Smooth muscle cell (in vitro differentiated cells): Measurements from ENCODE around the gene ELL. TPM values are rescaled to one million over a fixed set of nuclear protein-coding genes. Genes with fewer than 3 reads are reported as not detected.

Source experiments
- DNase-seq: peaks from one replicate; lab custom pipeline; 2025; ENCODE audit not compliant: unreplicated experiment; lab: John Stamatoyannopoulos, UW
- H2AFZ ChIP-seq: fragments of 200-600 bp; sonication (generic); 2 replicates; pipeline ENCODE4 v1.6.0; 2016; ENCODE audit warnings: antibody characterized with exemption, low read depth, mild to moderate bottlenecking
- H3F3A ChIP-seq: fragments of 200-600 bp; sonication (generic); 2 replicates; pipeline ENCODE4 v1.6.0; 2017; ENCODE audit warnings: antibody characterized with exemption, low read depth
- H3K27ac ChIP-seq: fragments of 200-600 bp; sonication (generic); 2 replicates; pipeline ENCODE4 v1.5.1; 2016; ENCODE audit warnings: low read depth, mild to moderate bottlenecking
- H3K27me3 ChIP-seq: fragments of 200-600 bp; sonication (generic); 2 replicates; pipeline ENCODE4 v1.6.1; 2016; ENCODE audit warnings: low read depth, mild to moderate bottlenecking
- H3K36me3 ChIP-seq: fragments of 200-600 bp; sonication (generic); 2 replicates; pipeline ENCODE4 v1.5.1; 2016; ENCODE audit warnings: low read depth
- H3K4me1 ChIP-seq: fragments of 200-600 bp; sonication (generic); 2 replicates; pipeline ENCODE4 v1.5.1; 2016; ENCODE audit warnings: low read depth
- H3K4me2 ChIP-seq: fragments of 200-600 bp; sonication (generic); 2 replicates; pipeline ENCODE4 v1.6.0; 2016; ENCODE audit warnings: mild to moderate bottlenecking
- H3K4me3 ChIP-seq: fragments of 200-600 bp; sonication (generic); 2 replicates; pipeline ENCODE4 v1.5.1; 2016; ENCODE audit warnings: mild to moderate bottlenecking
- H3K79me2 ChIP-seq: fragments of 200-600 bp; sonication (generic); 2 replicates; pipeline ENCODE4 v1.6.0; 2016; ENCODE audit warnings: low read depth, mild to moderate bottlenecking
- H3K9ac ChIP-seq: fragments of 200-600 bp; sonication (generic); 2 replicates; pipeline ENCODE4 v1.6.0; 2016; ENCODE audit warnings: low read depth
- H3K9me3 ChIP-seq: fragments of 200-600 bp; sonication (generic); replicated peaks from 2 replicates; pipeline ENCODE4 v1.5.1; 2016; ENCODE audit warnings: low read depth
- H4K20me1 ChIP-seq: fragments of 200-600 bp; sonication (generic); 2 replicates; pipeline ENCODE4 v1.6.0; 2016; ENCODE audit warnings: low read depth
- CTCF ChIP-seq: fragments of 200-600 bp; sonication (generic); IDR thresholded peaks from 2 replicates; pipeline ENCODE4 v1.5.1; 2017; ENCODE audit warnings: borderline replicate concordance, mild to moderate bottlenecking, antibody characterized with exemption; ENCODE audit not compliant: insufficient read depth, poor library complexity, severe bottlenecking
- WGBS: methylation state at CpG from one replicate; pipeline ENCODE4 v1.1.7; 2016; ENCODE audit warnings: low lambda C conversion rate; 5-methylcytosine and 5-hydroxymethylcytosine counted together
- polyA plus RNA-seq: library from polyadenylated mRNA; unstranded; fragments of >200 nt; fragmentation: Nextera tagmentation; extraction: Ambion mirVana; gene quantifications from 2 replicates; pipeline ENCODE4 v1.2.1, GENCODE V29; 2016
- total RNA-seq: library from RNA; depleted of rRNA; stranded (reverse); fragments of >200 nt; gene quantifications from 2 replicates; pipeline ENCODE4 v1.2.3, GENCODE V29; 2014

Gene ELL
- total and polyA plus RNA-seq, 2 experiments from 2014 or later, result 12.8 to 15.2 TPM

- no peak overlapping the region for H2AFZ ChIP-seq
- H3F3A ChIP-seq, result no peaks in the 10 kb centered on the region
- no peak overlapping the region for H3K9ac ChIP-seq
- no peak for TF ChIP-seq CTCF
- H3K79me2 ChIP-seq, result peaks cover 100% of the 10 kb centered on the region
- peaks cover 100% of the 10 kb centered on the region for H4K20me1 ChIP-seq
- no peaks in the 10 kb centered on the region for H3K4me1 ChIP-seq
- no peaks in the 10 kb centered on the region for H3K36me3 ChIP-seq
- WGBS, result 96% methylated on average over 7 of the region's 7 CpGs
- H3K9me3 ChIP-seq, result no peaks in the 10 kb centered on the region
- H3K4me3 ChIP-seq, result no peak overlapping the region
- no peak for DNase-seq
- no peaks in the 10 kb centered on the region for H3K27me3 ChIP-seq
- H3K27ac ChIP-seq, result no peak overlapping the region
- no peak overlapping the region for H3K4me2 ChIP-seq
Measured at GRCh38 chr19:18508585-18508984, 13.3 kb downstream of the ELL start.

- Histone ChIP-seq H4K20me1 (peaks cover 100% of the 10 kb centered on the region), H3F3A (no peaks in the 10 kb centered on the region), H3K36me3 (no peaks in the 10 kb centered on the region), H3K4me2 (no peak overlapping the region), H3K9ac (no peak overlapping the region), H3K4me1 (no peaks in the 10 kb centered on the region), H3K9me3 (no peaks in the 10 kb centered on the region), H3K27ac (no peak overlapping the region), H3K79me2 (peaks cover 99% of the 10 kb centered on the region), H2AFZ (no peak overlapping the region), H3K27me3 (no peaks in the 10 kb centered on the region), H3K4me3 (no peak overlapping the region)
- 92% methylated on average over 11 of the region's 11 CpGs for WGBS
- no peak for DNase-seq
- TF ChIP-seq CTCF, result no peak
Measured at GRCh38 chr19:18507727-18508440, 14.0 kb downstream of the ELL start.

GRCh38 chr19:18507021-18507726, 14.7 kb downstream of the ELL start:
- WGBS, result 80% methylated on average over 9 of the region's 9 CpGs
- Histone ChIP-seq H4K20me1 (peaks cover 100% of the 10 kb centered on the region), H3K36me3 (no peaks in the 10 kb centered on the region), H3K4me3 (no peak overlapping the region), H3K9me3 (no peaks in the 10 kb centered on the region), H3K9ac (no peak overlapping the region), H3K27me3 (no peaks in the 10 kb centered on the region), H3F3A (no peaks in the 10 kb centered on the region), H3K79me2 (peaks cover 99% of the 10 kb centered on the region), H3K4me2 (no peak overlapping the region), H3K27ac (no peak overlapping the region), H3K4me1 (no peaks in the 10 kb centered on the region), H2AFZ (no peak overlapping the region)
- no peak for TF ChIP-seq CTCF
- DNase-seq, result no peak
